Left lobe of liver (tissue), 2 donors: ENCODE measurements around the gene IFRD2. TPM values are rescaled to one million over a fixed set of nuclear protein-coding genes. Genes with fewer than 3 reads are reported as not detected.
"Not testable (repeated sequence)": the region's sequence is repeated elsewhere in the genome, so short reads cannot be mapped to it uniquely, and the experiment has no call there.

Experiments
- ATAC-seq: fragments of 200-7000 bp; cut with Tn5 transposase; one replicate; pipeline ENCODE4 v1.9.1; 2020; ENCODE audit warnings: mild to moderate bottlenecking, moderate library complexity
- DNase-seq: peaks from one replicate; pipeline ENCODE4 v3.0.0-alpha.2; 2020; ENCODE audit warnings: low spot score
- total RNA-seq: library from RNA; stranded (reverse); gene quantifications from one replicate; pipeline ENCODE4 v1.2.1, GENCODE V29; 2021
- donor health status: DM: no; HTN: no; CAD: no; lungs with moderate emphysema.
- donor health status: DM: no; HTN: yes; CAD: no.

The IFRD2 gene
- total RNA-seq, 1 donor from 2014 or later: 63.8 TPM

DNA sequence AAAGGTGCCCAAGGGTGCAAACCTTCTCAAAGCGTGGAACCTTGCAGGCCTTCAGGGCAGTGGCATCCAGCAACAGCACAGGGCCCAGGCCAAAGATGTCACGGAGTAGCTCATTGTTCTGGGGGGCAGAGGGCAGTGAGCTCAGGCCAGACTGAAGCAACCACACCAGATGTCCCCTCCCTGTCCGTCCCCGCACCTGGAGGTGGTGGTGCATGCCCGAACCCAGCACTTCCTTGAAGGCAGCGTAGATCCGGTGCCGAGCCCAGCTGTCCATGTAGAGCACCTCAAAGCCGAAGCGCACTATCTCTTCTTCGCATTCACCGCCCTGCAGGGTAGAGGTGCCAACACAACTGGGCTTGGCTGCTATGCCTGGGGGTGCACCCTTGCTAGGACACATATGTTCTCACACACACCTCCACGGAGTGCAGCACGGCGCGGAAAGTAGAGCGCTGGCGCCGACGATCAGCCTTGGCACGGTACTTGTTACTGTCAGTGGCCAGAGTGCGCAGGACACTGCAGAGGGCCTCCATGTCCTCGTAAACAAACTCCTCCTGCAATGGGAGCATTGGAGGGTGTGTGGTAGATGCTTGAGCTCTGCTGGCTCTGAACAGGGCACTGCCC is 3.7 kb downstream of the IFRD2 start:
- DNase-seq (no peak), ATAC-seq (no peak)

DNA sequence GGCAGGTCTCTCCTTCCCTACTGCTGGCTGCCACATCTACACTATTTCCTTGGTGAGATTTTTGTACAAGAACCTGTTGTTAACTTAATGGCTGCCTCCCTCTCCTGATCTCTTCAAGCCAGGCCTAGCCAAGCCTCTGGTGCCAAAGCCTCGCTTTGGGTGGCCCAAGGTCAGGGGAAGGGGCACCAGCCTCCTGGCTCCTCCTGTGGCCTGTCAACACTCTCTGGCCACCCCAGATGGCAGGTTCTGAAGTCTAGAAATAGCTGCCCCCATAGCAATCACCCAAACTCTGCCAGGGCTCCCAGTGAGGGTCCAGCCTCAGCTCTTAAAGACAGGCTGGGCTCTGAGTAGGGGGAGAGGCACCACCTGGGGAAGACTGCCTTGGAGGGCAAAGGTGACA is 5.0 kb downstream of the IFRD2 start:
- no peak for ATAC-seq
- DNase-seq: no peak

DNA sequence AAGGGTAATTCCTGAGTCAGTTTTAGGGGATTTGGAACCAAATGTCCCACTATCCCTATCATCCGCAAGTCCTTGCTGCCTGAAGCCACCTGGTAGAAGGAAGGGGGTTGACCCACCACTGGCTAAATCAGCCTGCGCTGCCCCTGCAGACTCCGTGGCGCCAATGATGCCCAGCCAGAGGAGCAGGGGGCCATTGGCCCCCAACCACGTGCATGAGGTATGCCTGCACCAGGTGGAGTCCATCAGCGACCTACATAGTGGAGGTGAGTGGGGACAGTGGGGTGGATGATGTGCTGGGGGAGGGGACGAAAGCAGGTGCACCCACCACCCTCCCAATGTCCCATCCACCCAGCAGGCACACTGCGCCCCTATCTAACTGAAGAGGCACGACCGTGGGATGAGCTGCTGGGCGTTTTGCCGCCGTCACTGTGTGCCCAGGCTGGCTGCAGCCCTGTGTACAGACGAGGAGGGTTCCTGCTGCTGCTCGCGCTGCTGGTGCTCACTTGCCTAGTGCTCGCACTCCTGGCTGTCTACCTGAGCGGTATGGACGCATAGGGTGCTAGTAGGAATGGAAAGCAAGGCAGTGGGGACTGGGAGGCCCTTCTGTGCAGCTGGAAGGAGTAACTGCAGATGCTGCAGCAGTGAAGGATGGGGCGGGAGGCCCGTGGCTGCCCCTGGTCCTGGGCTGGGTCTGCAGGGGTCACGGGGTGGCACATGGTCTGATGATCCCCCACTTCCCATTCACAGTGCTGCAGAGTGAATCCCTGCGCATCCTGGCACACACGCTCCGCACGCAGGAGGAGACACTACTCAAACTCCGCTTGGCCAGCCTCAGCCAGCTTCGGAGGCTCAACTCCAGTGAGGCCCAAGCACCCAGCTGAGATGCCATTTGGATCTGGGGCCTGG is 5.7 kb downstream of the IFRD2 start:
- ATAC-seq (no peak), DNase-seq (no peak)

DNA sequence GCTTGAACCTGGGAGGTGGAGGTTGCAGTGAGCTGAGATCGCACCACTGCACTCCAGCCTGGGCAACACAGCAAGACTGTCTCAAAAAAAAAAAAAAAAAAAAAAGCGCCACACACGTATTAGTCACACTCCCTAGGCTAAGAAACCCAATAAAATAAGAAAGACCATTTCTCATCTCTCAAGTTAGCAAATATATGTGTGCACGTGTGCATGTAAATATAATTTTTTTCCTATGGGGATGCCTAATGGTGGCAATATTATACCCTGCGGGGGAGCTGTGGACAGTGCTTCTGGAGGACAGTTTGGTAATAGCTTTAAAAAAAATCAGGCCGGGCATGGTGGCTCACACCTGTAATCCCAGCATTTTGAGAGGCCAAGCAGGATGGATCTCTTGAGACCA is 8.1 kb downstream of the IFRD2 start:
- DNase-seq, ATAC-seq: not testable (repeated sequence)

DNA sequence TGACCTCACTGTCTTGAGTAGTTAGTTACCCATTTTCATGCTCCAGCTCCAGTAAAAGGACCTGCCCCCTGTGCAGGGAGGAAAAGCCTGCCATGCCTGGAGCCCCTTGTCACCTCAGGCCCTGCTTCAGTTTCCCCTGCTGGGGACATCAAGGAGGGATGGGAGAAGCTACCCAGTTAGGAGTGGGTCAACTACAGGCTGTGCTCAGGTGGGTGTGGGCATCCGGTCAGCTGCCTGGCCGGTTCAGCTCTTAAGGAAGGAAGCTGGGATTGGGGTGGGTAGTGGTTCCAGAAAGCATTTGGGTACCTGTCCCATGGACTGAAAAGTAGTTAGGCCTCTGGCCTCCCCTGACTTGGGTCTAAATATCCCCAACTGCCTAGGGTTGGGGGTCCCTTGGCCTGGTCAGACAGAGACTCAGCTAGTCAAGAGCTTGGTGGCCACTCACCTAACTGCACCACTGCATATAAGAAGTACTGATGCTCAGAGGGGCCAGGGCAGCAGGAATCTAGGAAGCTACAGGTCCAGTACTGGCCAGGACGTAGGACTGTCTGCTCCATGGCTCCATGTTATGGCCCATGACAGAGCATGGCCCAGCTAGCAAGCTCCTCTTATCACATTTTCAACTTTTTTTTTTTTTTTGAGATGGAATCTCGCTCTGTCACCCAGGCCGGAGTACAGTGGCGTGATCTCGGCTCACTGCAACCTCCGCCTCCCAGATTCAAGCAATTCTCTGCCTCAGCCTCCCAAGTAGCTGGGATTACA is 12.8 kb downstream of the IFRD2 start:
- DNase-seq (no peak), ATAC-seq (no peak)

DNA sequence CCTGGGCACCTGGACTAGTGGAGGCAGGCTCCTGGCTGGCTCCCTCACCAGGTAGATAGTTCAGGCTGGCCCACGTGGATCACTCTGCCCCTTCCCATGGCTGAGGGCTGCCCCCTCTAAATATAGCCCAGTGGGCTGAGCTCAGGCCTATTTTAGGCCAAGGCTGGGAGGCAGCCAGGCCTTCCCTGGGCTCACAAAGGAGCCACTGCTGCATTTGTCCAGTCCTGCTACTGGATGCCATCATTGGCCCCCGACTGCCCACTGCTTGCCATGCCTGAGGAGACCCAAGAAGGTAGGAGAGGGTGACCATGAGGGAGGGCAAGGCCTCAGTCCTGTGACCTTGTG is 13.4 kb downstream of the IFRD2 start, which contains the start of gene LSMEM2:
Gene LSMEM2 (plus strand): TSS at position 208 of the 345 bp plus-strand sequence. CDS start 27 bp downstream, at position 235.
- DNase-seq (no peak), ATAC-seq (no peak)

DNA sequence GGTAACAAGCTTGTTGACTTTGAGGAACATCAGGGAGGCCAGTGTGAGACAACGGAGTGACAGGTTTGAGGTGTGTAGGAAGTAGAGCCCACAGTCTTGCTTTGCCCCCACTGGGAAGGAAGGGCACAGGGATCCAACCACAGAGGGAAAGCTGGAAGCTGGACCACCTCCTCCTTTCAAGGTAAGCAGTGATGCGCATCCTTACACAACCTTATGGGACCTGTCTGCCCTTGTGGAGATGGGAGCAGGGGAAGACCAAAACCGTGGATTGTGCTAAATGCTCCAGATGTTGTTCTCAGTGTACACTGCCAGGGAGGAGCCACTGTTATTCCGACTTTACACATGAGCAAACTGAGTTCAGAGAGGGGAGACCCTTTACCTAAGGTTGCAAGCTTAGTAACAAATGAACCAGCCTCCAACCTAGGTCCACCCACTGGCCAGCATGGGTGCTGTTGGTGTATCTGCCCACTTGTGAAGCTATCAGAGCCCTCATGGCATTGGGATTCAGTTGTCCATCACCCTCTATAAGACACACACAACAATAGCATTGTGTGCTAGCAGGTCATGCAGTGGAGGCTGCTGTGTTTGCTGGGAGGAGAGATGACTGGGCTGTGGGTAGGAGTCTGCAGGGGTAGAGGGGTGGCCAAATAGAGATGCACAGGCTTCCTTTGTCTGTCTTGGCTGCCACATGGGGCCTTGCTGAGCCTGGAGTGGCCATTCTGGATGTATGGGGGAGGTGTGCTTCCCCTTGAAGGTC is 13.9 kb downstream of the IFRD2 start:
- ATAC-seq (no peak), DNase-seq (no peak)

DNA sequence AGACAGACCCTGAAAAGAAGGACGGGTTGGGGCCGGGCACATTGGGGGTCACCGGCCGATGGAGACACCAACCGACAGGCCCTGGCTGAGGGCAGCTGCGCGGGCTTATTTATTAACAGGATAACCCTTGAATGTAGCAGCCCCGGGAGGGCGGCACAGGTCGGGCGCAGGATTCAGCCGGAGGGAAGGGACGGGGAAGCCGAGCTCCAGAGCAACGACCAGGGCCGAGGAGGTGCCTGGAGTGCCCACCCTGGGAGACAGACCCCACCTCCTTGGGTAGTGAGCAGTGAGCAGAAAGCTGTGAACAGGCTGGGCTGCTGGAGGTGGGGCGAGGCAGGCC is 15.5 kb downstream of the IFRD2 start:
- ATAC-seq: no peak
- DNase-seq: no peak

DNA sequence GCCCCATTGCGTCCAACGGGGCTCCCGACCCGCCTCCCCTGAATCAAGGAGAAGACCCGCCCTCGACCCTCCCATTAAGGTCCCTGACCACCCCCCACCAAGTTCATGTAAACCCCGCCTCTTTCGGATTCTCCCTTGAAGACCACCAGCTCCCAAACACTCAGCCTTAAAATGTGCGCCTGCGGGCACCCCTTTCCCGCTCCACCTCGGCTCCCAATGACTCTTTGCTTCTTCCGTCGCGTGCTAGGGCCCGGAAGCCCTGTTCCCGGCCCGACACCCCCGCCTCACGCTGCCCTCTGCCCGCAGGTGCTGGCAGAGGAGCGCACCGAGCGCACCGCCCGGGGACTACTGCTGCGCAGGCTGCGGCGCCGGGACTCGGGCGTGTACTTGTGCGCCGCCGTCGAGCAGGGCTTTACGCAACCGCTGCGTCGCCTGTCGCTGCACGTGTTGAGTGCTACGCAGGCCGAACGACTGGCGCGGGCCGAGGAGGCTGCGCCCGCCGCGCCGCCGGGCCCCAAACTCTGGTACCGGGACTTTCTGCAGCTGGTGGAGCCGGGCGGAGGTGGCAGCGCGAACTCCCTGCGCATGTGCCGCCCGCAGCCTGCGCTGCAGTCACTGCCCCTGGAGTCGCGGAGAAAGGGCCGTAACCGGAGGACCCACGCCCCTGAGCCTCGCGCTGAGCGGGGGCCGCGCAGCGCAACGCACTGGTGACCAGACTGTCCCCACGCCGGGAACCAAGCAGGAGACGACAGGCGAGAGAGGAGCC is 16.1 kb downstream of the IFRD2 start:
- DNase-seq: no peak
- ATAC-seq: no peak

DNA sequence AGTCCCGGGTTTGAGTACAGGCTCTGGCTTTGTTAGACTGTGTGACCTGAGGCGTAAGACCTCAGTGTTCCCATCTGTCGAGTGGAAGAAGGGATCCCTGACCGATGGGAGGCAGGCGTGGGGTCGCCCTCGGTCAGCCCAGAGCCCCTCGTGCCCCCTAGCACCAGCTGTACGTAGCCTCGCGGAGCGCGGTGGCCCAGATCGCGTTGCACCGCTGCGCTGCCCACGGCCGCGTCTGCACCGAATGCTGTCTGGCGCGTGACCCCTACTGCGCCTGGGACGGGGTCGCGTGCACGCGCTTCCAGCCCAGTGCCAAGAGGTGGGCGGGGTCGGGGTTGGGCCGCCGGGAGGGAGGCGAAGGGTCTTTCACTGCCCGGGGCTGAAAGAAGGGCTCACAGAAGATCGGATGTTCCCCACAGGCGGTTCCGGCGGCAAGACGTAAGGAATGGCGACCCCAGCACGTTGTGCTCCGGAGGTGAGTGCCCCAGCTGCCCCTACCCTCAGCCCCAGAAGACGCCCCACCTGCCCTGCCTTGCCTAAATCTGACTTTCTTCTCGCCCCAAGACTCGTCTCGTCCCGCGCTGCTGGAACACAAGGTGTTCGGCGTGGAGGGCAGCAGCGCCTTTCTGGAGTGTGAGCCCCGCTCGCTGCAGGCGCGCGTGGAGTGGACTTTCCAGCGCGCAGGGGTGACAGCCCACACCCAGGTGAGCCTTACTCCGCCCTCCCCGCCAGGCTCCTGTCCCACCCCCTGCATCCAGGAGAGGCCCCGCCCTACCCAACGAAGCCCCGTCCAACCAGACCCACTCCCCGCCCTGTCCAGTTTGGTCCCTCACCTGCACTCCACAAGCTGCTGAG is 16.9 kb downstream of the IFRD2 start:
- ATAC-seq (no peak), DNase-seq (no peak)

DNA sequence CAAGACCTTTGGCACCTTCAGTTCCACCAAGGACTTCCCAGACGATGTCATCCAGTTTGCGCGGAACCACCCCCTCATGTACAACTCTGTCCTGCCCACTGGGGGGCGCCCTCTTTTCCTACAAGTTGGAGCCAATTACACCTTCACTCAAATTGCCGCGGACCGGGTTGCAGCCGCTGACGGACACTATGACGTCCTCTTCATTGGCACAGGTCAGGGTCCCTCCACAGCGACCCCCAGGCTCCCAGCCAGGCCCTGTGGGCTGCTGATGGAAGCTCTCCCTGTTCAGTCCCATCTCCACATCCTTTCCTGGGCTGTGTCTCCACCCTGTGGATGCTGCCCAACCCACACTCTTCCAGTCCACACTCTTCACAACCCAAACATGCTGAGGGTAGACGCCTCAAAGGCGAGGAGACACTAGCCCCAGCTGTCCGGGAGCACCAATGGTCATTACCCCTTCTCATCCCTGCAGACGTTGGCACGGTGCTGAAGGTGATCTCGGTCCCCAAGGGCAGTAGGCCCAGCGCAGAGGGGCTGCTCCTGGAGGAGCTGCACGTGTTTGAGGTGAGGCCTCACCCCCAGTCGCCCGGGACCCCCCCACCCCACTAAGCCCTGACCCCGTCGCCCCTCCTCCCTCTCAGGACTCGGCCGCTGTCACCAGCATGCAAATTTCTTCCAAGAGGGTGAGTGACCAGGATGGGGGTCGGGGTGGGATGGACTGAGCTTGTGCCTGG is 17.7 kb downstream of the IFRD2 start:
- DNase-seq (peak; percentile 77), ATAC-seq (peak; percentile 70)

DNA sequence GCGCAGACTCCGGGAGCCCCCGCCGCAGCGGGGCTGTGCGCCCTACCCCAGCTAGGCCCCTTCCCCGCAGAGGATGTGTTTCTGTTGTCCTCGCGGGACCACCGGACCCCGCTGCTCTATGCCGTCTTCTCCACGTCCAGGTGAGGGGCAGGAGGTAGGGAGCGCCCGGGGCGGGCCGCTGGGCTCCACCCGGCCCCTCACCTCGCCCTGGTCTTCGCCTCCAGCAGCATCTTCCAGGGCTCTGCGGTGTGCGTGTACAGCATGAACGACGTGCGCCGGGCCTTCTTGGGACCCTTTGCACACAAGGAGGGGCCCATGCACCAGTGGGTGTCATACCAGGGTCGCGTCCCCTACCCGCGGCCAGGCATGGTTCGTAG is 18.6 kb downstream of the IFRD2 start:
- DNase-seq (no peak), ATAC-seq (no peak)

DNA sequence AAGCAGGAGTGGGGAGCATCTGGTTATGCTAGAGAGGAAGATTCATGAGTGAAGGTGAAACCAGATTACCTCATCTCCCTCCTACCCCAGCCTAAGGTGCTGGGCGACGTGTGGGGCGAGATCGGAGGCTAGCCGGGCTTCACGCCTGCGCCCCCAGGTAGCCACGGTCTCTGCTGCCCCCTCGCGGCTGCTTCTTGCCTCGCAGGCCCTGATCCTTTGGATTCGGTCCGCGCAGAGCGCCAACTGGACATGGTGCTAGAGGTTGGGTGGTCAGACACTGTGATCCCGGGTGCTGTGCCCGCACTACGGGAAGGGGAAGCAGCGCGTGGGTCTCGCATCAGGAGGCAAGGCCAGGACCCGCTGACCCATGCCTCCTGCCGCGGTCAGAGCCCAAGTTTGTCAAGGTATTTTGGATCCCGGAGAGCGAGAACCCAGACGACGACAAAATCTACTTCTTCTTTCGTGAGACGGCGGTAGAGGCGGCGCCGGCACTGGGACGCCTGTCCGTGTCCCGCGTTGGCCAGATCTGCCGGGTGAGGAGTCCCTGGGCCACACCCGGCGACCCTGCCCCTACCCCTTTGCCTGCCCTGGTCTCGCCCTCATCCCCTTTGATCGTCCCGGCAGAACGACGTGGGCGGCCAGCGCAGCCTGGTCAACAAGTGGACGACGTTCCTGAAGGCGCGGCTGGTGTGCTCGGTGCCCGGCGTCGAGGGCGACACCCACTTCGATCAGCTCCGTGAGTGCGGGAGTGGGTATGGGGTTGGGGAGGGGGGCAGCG is 19.1 kb downstream of the IFRD2 start:
- ATAC-seq (peak; percentile 86), DNase-seq (peak; percentile 90)

DNA sequence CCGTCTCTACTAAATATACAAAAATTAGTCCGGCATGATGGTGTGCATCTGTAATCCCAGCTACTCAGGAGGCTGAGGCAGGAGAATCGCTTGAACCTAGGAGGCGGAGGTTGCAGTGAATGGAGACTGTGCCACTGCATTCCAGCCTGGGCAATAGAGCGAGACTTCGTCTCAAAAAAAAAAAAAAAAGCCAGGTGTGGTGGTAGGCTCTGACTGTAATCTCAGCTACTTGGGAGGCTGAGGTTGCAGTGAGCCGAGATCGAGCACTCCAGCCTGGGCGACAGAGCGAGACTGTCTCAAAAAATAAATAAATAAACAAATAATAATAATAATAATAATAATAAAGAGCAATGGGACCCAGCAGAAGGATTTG is 19.7 kb downstream of the IFRD2 start:
- not testable (repeated sequence) for DNase-seq, ATAC-seq

DNA sequence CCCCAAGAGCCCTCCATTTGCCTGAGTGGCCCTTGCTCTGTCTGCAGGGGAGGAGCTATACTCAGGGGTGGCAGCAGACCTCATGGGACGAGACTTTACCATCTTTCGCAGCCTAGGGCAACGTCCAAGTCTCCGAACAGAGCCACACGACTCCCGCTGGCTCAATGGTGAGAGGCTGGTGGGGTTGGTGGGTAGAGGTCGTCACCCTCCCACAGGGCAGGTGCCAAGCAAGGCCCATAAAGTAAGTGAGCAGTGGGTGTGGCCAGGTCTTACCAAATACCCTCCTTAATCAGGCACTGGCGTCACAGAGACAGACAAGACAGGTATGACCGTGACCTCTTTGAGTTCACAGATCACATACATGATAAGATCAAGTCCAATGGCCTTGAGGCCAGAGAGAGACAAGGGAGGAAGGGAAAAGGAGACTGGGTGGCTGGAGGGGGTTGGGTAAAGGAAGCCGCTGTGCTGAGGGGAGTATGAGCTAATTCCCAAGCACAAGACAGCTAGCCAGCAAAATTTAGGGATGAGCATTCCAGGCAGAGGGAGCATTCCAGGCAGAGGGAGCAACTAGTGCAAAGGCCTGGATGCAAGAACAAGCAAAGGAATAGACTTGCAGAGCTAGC is 20.8 kb downstream of the IFRD2 start:
- ATAC-seq (no peak), DNase-seq (no peak)

DNA sequence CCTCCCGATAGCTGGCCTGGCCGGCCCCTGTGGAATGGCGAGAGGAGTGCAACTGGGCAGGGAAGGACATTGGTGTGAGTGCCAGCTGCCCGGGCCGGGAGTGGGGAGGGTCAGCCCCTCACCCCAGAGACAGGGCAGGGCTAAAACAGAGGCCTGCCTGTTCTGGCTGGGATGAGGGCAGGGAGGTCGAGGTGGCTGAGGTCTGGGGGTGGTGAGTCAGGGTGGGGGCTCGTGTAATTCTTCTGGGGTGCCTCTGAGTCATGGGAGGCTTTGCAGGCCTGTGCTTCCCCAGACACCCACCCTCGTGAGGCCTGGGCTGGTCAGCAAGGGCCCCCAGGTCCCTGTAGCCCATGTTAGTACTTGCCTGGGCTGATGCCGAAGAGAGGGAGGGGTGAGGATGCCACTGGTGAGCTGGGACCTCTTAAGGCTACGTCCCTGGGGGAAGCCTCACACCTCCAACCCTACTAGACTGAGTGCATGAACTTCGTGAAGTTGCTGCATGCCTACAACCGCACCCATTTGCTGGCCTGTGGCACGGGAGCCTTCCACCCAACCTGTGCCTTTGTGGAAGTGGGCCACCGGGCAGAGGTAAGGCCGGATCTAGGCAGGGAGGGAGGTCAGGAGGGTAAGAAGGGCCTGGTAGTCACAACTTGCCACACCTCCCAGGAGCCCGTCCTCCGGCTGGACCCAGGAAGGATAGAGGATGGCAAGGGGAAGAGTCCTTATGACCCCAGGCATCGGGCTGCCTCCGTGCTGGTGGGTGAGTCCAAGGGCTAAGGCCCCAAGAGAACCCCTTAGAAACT is 21.6 kb downstream of the IFRD2 start:
- ATAC-seq (no peak), DNase-seq (no peak)

DNA sequence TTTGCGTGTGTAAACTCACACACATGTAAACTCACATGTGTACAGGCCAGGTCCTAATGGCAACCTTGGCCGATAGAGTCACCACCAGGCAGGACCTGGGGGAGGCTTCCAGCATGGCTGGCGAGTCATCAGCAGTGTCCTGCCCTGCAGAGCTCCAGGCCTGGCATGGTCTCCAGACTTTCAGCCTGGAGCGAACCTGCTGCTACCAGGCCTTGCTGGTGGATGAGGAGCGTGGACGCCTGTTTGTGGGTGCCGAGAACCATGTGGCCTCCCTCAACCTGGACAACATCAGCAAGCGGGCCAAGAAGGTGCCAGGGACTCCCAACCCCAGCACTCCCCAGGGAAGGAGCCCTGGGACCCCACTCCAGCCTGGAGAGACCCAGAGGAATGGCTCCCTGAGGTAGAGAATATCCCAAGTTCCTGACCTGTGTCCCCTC is 22.2 kb downstream of the IFRD2 start:
- no peak for ATAC-seq
- no peak for DNase-seq
